Measurements from ENCODE around the gene BCKDHA.
"Not testable (repeated sequence)": the region's sequence is repeated elsewhere in the genome, so short reads cannot be mapped to it uniquely, and the experiment has no call there.

The BCKDHA gene

DNA sequence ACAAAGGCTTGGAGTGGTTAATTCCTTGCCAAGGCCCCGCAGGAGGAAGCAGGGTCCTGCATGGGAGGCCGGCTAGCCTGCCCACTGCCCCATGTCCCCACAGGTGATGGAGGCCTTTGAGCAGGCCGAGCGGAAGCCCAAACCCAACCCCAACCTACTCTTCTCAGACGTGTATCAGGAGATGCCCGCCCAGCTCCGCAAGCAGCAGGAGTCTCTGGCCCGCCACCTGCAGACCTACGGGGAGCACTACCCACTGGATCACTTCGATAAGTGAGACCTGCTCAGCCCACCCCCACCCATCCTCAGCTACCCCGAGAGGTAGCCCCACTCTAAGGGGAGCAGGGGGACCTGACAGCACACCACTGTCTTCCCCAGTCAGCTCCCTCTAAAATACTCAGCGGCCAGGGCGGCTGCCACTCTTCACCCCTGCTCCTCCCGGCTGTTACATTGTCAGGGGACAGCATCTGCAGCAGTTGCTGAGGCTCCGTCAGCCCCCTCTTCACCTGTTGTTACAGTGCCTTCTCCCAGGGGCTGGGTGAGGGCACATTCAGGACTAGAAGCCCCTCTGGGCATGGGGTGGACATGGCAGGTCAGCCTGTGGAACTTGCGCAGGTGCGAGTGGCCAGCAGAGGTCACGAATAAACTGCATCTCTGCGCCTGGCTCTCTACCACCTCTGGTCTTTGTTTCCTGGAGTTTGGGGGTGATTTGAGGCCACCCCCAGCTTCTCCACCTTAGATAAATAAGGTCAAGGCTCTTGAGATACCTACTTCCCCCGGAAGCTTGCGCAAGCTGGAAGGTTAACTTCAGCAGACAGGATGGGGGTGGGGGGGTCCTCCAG, 26.9 kb downstream of the BCKDHA start:
- in situ Hi-C loops (cut with MboI; ENCODE audit: low sequenced_read_pairs), result no loop called here

DNA sequence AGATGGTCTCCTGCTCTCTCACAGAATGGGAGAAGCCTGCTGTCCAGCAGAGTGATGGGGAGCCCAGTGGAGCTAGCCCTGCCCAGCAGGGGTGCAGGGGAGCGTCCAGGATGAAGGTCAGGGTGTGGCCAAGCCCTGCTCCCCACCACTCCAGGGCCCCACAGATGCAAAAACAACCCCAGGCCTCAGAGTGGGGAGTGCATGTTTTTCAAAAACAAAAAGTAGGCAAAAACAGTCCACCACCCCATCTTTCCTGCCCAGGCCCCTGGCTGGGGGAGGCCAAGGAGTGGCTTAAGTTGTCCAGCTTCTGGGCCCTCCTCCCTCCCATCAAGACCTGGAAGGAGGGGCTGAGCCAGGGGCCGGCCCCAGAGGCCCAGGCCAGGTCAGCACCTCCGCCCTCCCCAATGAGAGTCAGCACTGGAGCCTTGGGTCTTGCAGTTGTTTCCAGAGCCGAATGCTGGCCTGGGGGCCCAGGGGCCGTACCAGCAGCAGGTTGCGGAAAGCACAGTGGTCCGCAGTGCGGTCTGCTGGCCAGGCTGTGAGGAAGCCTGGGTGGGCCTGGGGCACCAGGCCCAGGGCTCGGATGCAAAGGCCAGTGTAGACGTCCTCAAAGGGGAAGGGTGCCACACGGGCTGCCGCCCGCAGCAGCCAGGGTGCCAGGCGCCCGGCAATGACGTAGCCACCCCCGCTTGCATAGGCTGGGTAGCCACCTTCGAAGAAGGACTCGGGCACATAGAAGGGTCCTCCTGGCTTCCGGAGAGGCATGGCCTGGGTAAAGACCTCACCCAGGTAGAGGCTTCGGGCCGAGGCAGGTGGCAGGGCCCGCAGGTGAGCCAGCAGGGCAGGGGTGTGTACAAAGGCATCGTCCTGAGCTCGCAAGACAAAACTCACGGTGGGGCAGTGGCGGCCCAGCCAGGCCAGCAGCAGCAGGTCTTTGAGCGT, 27.8 kb downstream of the BCKDHA start:
- in situ Hi-C loops (cut with MboI; ENCODE audit: low sequenced_read_pairs), result no loop called here

DNA sequence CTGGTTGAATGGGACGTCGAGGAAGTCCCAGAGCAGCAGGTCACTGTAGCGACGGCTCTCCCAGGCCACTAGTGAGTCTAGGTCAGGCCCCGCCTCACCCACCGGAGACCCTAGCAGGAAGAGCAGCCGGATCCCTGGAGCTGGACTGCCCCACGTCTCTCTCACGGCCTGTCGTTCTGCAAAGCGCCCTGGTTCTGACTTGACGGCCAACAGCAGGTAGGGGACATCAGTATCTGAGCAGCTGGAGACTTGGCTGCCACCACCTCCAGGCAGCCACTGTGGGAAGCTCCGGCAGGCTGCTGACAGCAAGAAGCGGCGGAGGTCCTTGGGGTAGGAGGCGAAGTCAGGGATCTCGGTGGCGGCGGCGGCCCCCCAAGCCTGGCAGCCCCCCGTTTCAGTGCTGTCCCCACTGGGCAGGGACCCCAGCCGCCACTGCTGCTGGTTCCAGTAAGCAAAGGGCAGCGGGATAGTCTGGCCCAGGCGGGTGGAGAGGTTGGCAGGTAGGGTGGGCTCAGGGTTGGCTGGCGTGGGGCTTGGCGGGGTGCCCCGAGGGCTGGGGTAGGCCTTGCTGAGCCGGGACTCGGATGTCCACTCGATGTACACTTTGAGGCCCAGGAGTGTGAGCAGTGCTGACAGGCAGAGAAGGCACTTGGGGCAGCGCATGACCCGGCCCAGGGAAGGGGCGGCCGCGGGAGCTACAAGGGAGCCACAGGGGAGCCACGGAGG, 28.7 kb downstream of the BCKDHA start:
- in situ Hi-C loops (cut with MboI; ENCODE audit: low sequenced_read_pairs), result no loop called here

DNA sequence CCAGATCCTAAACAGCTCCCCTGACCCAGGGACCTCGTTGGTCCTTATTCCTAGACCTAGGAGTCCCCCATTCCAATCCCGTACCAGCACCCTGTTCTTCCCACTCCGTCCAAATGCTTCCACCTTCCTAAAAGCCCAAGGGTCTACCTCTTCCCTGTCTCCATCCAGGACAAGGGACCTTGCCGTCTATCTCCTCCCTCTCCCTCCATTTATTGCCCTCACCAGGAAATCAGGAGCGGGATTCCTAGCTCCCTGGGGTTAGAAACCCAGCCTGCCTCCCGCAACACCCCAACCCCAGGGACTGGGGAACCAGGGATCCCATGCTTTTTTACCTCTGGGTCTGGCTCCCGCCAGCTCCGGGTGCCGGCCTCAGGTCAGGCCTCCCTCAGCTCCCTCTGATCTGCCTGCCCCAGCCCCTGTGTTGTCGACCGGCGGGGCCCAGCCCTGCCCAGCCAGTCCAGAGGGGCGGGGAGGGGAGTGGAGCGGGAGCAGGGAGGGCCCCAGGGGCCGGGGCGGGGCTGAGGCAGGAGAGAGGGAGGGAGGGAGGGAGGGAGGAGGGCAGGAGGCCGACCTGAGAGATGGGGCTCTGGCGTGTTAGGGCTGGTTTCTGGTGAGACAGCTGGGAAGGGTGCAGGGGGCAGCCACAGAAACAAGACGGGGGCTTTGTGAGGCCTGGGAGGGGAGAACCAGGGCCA, 29.5 kb downstream of the BCKDHA start, which contains the start of gene B3GNT8:
Gene B3GNT8, minus strand, starts transcription at position 423 of the 695 bp plus-strand sequence. CDS start 596 bp downstream, outside the sequence.
- in situ Hi-C loops (cut with MboI; ENCODE audit: low sequenced_read_pairs), result no loop called here

DNA sequence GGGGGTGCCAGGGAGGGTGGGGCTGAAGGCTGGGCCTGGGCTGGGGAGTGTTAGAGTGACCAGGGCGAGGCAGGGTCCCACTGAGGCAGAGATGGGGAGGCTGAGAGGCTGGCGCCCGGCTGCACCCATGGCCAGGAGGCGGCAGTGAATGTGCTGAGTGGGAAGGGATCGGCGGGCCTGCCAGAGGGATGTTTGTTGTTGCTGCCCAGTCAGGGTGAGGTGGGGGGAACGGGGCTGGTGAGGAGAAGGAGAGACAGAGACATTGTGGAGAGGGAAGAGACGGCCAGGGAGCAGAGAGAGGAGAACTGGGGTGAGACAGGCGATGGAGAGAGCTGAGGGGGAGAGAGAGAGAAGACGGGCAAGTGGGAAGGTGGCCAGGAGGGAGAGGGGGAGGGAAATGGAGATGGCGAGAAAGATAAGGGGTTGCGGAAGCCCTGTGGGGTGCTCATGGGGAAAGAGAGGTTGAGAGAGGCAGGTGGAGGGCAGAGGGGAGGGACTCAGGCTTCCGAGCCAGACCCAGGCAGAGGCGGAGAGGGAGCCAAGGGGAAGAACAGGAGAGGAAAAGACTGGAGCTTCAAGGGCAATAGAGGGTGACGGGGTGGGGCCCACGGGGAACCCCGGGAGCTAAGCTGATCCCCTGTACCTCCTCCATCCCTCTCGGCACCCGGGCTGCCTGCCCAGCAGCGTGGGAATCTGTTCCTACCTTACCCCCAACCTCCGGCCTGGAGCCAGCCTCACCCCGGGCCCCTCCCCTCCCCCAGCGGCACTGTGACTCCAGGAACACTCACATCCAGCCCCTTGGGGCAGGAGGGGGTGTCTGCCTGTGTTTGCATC, 30.2 kb downstream of the BCKDHA start:
- in situ Hi-C loops (cut with MboI; ENCODE audit: low sequenced_read_pairs), result no loop called here

DNA sequence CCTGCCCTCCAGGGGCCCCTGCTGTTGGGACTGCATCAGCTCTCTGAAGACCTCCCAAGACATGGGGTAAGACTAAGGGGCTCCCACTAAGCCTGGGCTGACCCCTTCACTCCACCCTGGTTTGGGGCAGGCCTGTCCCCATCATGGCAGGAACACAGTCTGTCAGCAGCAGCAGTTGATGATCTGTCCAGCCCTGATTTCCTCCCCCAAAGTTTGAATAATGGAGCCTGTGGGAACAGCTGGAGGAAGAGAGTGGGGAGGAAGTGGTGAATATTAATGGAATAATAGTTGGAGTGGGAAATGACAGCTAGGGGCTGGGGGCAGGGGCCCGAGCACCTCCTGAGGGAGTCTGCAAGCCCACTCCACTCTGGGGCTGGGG, 30.9 kb downstream of the BCKDHA start:
- in situ Hi-C loops (cut with MboI; ENCODE audit: low sequenced_read_pairs), result no loop called here

DNA sequence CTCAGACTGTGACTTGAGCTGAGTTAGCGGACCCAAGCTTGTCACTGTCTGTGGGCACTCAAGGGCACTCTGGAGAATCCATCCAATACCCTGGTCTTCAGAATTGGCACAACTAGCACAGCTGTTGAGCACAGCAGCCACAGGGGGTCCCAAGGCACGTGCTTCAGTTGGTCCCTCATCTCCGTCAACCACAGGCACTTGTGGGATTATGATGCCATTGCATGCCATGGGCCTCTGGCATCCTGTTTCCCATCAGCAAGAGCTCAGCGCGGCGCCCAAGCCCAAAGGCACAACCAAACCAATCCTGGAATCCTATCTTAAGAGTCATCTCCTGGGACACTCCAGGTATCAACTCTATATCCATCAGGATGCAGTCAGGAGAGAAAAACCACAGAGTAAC, 33.3 kb downstream of the BCKDHA start:
- in situ Hi-C loops (cut with MboI; ENCODE audit: low sequenced_read_pairs), result no loop called here

DNA sequence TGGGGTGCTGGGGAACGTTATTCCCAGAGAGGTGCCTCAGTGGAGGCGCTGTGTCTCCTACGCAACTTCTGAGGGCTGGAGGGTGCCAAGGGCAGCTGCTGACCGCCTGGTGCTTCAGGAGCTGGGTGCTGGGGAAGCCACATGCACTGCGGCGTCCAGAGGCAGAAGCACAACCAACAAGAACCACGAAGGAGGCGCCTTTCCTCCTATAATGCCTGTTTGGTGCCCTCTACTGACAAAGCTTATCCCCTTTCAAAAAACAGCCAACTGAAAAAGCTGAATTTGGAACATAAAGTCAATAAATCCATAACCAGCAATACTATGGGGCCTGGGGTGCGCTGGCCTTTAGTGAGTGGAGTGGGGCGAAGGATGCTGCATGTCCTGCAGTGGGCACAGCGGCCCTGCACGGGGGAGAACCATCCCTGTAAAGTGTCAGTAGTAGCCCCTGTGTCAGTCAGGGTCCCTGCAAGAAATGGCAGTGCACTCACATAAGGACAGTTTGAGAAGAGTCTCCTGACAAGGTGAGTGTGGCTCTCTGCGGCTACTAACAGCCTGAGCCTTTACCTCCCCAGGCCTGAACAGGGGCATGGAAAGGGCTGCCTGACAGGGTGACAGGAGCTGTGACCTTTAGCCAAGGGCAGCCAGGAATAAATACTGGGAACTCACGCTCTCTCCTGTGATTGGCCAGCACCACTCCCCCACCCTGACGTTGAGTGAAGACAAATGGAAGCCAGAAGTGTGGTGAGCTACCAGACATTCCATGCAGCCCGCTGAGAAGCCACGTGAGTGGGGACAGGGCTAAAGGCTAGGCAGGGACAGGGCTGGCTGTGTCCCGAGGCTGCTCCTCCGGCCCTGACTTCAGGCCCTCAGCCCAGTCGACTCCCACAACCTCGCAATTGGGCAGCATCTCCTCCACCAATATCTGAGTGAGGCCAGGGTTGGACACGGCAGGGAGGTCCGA, 34.1 kb downstream of the BCKDHA start:
- in situ Hi-C loops (cut with MboI; ENCODE audit: low sequenced_read_pairs), result no loop called here

DNA sequence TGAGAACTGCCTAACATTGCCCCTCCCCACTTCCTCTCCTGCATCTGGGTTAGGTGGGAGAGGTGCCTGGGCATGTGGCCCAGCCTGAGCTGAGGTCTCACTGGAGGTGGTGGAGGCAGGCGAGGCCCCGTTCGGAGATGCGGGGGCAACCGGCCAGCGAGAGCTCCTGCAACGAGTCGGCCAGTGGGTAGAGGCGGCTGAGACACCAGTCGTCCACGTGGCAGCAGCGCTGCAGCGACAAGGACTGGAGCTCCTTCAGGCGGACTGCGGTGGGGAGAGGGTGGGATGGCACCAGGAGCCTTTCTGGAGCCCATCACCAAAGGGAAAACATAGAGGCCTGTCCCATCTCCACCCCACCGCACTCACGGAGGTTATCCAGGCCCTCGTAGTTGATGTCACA, 35.6 kb downstream of the BCKDHA start:
- in situ Hi-C loops (cut with MboI; ENCODE audit: low sequenced_read_pairs), result no loop called here

DNA sequence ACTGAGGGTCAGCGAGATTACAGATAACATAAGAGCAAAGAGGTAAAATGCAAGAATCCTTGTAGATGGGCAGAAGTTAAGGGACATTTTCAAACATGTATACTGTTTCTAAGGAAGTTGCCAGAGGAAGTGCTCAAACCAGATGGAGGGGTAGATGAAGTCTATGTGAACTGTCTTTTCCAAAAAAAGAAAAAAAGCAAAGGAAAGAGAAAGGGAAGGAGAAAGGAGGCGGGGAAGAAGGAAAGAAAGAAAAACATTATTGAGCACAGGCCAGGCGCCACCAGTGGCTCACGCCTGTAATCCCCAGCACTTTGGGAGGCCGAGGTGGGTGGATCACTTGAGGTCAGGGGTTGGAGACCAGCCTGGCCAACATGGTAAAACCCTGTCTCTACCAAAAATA, 36.8 kb downstream of the BCKDHA start:
- in situ Hi-C loops (cut with MboI; ENCODE audit: low sequenced_read_pairs), result no loop called here

DNA sequence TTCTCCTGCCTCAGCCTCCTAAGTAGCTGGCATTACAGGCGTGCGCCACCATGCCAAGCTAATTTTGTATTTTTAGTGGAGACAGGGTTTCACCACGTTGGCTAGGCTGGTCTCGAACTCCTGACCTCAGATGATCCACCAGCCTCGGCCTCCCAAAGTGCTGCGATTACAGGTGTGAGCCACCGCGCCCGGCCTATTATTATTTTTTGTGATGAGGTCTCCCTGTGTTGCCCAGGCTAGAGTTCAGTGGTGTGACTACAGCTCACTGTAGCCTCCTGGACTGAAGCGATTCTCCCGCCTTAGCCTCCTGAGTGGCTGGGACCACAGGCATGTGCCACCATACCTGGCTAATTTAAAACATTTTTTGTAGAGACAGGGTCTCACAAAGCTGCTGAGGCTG, 37.8 kb downstream of the BCKDHA start:
- in situ Hi-C loops (cut with MboI; ENCODE audit: low sequenced_read_pairs), result not testable (repeated sequence)

DNA sequence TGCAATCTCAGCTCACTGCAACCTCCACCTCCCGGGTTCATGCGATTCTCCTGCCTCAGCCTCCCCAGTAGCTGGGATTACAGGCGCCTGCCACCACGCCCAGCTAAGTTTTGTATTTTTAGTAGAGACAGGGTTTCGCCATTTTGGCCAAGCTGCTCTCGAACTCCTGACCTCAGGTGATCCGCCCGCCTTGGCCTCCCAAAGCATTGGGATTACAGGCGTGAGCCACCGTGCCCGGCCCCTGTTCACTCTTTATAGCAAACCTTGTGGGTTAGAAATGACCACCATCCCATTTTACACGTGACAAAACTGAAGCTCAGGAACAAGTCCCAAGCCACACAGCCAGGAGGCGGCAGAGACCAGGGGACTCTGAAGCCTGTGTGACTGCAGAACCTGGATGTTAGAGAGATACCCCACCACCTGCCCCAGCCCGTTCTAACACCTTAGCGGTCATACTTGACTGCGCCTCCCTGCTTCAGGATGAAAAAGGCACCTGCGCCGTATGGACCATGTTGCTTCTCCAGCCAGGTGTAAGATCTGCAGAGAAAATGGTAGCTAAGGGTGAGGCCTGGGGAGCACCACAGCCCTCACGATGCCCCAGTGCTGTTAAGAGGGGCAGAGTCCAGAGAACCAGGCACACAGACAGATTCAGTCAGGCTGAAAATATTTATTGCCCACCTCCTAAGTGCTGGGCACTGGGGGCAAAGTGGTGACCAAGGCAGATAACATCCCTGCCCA, 38.5 kb downstream of the BCKDHA start:
- in situ Hi-C loops (cut with MboI; ENCODE audit: low sequenced_read_pairs), result no loop called here

DNA sequence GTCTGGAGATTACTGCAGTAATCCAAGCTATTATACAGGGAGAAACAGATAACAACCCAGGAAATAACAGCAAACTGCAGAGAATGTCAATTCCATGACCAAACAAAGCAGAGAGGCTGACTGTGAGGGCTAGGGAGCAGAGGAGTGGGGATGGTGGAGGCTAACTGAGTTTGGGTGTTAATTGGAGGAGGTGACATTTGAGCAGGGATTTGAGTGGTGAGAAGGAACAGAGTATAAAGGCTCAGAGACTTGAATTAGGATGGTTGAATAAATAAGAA, 39.0 kb downstream of the BCKDHA start:
- in situ Hi-C loops (cut with MboI; ENCODE audit: low sequenced_read_pairs), result no loop called here

DNA sequence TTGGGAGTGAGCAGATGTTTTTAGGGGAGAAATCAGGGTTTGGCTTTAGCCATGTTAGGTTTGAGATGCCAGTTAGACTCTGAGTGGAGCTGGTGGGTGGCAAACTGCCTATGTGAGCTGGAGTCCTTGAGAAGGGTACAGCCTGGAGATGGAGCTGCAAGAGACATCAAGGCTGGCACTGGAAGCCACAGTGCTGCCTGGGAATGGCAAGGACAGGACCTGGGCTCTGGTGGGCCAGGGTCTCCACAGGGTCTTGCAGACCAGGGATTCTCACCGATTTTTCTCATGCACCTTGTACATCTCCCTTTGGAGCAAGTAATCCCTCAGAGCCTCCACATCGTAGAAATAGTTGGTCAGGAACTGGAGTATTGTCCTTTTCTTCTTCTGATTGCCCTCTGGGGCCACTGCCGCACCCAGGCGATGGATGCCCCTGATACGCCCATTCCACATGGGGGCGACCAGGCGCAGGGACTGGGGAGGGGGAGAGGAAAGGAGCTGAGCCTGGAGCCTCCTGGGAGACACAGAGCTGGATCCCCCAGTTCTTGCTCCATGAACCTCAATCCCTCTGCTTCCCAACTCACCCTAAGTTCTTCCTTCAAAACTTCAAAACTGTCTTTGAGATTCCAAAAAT, 40.4 kb downstream of the BCKDHA start:
- in situ Hi-C loops (cut with MboI; ENCODE audit: low sequenced_read_pairs), result no loop called here

DNA sequence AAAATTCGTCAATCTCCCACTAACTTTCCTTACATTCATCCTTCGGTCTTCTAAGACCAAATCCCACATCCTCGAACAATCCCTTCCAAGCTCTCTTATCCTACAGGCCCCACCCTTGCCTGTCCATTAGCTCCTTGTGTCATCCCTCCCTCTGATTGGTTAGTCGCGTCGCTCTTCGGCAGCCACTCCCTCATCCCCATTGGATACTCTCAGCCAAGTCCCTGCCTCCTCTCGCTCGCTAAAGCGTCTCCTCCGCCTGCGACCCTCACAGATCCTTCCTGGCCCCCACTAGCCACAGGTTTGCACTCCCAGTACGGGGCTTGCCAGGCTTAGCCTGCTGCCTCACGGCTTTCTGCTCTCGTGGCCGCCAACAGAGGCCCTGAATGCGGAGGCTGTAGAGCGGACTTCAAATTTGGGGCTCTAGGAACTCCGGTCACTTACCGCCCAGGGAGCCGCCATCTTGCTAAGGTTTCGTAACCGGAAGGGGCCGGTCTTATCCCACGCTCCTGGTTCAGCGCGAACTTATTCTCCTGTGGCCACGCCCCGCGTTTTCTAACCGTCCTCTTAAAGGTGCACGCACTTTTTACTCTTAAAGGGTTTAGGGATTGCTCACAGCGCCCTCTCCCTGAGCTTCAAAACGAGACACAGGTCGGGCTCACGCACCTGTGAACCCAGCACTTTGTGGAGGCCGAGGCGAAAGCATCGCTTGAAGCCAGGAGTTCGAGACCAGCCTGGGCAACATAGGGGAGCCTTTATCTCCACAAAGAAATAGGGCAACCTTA, 42.0 kb downstream of the BCKDHA start, which contains the start of gene DMAC2:
Gene DMAC2, minus strand, starts transcription at position 472 of the 782 bp plus-strand sequence. Its CDS starts 13 bp downstream, at position 459.
- in situ Hi-C loops (cut with MboI; ENCODE audit: low sequenced_read_pairs), result loop anchor here (10.0 kb wide), 1 partner anchor 135 kb away; the partner anchor contains the start of gene CEACAM21

DNA sequence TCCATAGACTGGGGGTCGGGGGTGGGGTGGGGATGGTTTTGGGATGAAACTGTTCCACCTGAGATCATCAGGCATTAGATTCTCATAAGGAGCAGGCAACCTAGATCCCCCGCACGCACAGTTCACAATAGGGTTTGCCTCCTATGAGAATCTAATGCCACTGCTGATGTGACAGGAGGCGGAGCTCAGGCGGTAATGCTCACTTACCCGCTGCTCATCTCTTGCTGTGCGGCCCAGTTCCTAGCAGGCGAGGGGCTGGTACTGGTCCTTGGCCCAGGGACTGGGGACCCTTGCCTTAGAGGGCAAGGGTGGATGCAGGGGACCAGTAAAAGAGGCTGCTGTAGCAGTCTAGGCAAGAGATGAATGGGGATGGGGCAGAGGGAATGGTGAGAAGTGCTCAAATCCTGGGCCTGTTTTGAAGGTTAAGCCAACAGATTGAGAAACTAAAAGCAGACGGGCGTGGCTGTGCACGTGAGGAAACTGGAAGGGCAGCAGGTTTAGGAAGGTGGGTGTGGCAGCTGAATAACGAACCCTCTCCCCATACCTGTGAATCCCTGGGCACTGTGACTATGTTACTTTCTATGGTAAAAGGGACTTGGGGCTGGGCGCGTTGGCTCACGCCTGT, 43.8 kb downstream of the BCKDHA start:
- in situ Hi-C loops (cut with MboI; ENCODE audit: low sequenced_read_pairs), result loop anchor here (10.0 kb wide), 1 partner anchor 133 kb away; the partner anchor contains the start of gene CEACAM21
